GM12873 (cell line): Measurements from ENCODE around the gene NT5C3A.

Experiments used
- TF ChIP-seq, protein P1 (sequence below): IDR thresholded peaks from 2 replicates; pipeline ENCODE4 v1.5.1; 2012; ENCODE audit warnings: low read depth, mild to moderate bottlenecking, moderate library complexity, low read length, control low read depth; ENCODE audit not compliant: insufficient read depth; ENCODE audit errors: missing control alignments

NT5C3A gene

DNA sequence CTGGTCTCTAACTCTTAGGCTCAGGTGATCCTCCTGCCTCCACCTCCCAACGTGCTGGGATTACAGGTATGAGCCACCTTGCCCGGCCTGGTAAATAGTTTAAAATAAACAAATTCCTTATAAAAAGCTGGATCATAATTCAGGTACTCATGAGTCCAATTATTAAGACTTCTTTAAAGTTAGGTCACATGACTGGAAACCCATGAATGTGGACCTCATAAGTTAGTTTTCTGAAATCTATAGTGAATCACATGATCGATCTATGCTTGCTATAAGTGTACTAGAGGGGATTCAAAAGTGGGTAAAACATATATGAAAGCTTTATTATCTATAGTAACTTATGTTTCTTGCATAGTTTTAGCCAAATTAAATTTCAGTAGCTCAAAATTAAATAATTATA is 14.3 kb downstream of the NT5C3A start:
- TF ChIP-seq, protein P1, sequence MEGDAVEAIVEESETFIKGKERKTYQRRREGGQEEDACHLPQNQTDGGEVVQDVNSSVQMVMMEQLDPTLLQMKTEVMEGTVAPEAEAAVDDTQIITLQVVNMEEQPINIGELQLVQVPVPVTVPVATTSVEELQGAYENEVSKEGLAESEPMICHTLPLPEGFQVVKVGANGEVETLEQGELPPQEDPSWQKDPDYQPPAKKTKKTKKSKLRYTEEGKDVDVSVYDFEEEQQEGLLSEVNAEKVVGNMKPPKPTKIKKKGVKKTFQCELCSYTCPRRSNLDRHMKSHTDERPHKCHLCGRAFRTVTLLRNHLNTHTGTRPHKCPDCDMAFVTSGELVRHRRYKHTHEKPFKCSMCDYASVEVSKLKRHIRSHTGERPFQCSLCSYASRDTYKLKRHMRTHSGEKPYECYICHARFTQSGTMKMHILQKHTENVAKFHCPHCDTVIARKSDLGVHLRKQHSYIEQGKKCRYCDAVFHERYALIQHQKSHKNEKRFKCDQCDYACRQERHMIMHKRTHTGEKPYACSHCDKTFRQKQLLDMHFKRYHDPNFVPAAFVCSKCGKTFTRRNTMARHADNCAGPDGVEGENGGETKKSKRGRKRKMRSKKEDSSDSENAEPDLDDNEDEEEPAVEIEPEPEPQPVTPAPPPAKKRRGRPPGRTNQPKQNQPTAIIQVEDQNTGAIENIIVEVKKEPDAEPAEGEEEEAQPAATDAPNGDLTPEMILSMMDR, result no peak

DNA sequence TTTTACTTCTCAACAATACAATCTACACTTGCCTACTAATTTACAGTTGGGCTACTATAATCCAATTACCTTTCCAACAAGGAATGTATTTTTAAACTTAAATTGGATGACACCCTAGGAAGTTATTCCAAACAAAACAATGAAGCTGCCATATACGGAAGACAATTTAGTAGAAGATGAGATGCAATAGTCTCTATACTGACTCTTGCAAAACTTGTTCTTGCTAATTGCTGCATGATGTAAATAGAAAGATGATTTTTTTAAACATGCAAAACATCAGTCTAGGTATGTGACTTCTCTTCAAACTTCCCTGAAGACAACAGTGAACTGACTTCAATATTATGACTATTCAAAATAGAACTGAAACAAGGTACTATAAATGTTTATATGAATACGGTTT is 17.6 kb downstream of the NT5C3A start:
- TF ChIP-seq, protein P1, result no peak

- TF ChIP-seq, protein P1, result no peak
Measured at GRCh38 chr7:33044401-33044718, 18.2 kb downstream of the NT5C3A start.

DNA sequence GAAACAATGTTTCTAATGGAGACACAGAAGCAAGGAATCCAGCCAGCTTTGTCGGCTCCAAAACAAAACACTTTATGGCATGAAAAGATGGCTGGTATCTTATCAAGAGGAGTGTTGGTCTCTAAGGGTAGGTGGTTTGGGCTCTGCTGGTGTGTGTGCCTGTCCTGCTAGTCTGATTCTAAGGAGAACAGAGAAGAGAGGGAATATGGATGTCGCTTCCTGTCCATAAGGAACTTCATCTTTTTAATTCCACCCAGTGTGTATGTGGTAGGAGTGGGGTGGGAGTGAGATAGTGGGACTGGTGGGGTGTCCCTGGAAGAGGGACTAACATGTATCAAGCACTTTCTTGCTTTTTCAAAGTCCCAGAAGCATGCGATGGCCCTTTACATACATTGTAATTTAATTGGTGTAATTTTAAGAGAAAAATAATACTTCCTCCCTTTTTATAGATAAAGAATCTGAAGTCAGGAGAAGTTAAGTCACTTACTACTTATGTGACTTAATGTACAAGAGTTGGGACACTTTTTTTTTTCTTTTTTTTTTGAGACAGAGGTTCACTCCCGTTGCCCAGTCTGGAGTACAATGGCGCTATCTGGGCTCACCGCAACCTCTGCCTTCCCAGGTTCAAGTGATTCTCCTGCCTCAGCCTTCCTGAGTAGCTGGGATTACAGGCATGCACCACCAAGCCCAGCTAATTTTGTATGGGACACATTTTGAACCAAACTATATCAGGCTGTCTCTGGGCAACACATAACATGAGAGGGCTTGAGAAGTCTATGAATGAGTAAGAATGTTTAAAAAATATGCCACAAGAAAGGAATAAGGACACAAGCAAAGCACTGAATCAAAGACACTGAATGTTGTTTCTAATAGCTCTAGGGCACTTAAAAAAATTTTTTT is 18.8 kb downstream of the NT5C3A start:
- TF ChIP-seq, protein P1, result no peak

DNA sequence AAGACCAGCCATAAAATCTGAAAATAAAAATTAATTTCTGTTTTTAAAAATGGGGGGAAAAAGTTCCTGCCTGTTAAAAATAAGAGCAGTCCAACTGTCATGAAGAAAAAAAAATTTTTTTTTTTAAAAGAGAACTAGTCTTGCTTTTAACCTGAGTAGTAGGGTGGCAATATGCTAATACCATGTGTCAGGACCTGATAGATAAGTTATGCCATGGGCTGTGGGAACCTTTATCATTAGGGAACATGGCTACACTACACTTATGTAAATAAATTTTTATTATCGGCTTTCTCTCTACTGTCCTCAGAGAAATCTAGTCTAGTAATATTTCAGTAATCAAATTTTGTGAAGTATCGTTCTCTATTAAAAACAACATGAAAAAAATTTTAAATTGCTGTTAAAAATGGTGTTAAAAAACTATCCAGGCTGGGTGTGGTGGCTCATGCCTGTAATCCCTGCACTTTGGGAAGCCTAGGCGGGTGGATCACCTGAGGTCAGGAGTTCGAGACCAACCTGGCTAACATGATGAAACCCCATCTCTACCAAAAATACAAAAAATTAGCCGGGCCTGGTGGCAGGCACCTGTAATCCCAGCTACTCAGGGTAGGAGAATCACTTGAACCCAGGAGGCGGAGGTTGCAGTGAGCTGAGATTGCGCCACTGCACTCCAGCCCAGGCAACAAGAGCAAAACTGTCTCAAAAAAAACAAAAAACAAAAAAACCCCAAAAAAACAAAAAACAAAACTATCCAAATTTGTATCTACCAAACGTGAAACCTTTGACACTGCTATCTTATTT is 20.7 kb downstream of the NT5C3A start:
- TF ChIP-seq, protein P1, result no peak

DNA sequence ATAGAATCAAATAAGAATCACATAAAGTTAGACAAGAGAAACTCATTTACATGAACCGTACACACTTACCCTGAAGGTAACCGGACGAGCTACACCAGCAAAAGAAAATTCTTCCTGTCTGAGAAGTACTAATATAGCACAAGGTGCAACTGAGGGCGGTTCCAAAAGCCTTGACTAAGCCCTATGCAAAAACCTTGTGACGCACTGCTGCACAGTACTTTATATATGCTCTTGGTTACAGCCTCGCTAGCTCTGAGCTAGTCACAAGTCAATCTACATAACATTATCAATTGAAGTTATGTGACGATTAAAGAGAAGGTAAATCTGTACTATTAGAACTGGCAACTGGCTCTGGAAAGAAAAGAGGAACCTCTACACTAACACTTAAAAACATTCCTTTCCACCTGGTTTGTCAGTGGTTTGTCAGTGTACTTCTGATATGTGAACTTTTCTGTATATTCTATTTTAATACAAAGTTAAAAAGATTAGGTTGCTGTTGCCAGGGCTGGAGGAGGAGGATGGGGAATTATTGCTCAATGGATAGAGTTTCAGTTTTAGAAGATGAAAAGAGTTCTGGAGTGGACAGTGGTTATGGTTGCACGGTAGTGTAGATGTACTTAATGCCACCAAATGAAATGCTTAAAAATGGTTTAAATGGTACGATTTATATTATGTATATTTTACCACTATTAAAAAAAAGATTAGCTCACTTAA is 21.6 kb downstream of the NT5C3A start:
- TF ChIP-seq, protein P1, result no peak

DNA sequence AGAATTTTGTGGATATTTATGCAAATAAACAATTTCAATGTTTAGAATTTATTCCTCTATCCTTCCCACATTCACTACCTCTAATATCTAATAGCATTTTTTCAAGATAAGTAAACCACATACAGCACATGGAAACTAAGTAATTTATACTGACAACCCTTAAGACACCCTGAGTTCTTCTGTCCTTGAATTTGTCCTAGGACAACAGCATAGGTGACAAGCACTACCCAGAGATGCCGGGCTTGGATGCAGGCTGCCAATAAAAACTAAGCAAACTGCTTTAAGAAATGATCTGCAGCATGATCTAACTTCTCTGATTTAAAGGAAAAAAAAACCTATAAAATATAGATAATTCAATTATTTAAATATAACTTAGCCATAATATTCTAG is 22.7 kb downstream of the NT5C3A start:
- TF ChIP-seq, protein P1, result no peak
